GM21423 (cell line): ENCODE data around the gene CTNNBIP1.

Experiments
- ATAC-seq: cut with Tn5 transposase; IDR thresholded peaks from one replicate; pipeline ENCODE4 v1.9.1; 2021; ENCODE audit warnings: mild to moderate bottlenecking, moderate library complexity; ENCODE audit not compliant: unreplicated experiment

CTNNBIP1 gene

DNA sequence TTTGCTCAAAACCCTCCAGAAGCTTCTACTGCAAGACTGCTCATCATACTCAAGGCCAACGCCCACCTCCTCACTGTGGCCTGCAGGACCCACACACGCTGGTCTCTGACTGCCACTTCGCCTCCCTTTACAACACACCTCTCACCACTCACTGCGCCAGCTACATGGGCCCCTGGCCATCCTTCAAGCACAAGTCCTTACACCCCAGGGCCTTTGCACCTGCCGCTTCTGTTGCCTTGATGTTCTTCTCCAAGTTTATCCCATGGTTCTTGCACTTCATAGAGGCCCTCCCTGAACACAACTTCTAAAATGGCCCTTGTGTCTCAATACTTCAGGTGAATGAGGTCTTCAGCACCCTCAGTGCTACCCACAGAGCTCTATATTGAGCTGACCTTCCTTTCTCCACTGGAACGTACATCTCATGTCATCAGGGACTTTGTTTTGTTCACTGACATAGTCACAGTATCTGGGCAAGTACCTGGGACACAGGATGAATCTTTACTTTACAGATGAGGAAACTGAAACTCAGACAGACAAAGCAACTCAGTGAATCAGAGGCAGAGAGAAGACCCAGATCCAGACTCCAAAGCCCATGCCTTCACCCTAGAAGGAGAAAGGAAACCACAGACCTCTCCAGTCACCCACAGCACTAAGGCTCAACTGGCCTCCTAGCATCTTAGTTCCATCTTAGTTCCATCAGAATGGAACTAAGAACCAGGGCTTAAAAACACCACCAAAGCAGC is 51.6 kb downstream of the CTNNBIP1 start:
- no peak for ATAC-seq

DNA sequence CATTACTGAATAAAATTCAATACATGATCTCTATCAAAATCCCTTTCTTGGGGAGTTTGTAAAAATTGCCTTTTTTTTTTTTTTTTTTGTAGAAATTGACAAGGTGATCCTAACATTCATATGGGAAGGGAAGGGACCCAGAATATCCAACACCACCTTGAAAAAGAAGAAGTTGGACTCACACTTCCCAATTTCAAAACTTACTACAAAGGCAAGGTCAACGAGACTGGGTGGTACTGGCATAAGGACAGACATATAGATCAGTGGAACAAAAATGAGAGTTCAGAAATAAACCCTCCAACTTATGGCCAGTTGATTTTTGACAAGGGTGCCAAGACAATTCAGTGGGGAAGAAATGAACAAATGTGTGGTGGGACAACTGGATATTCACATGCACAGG is 54.9 kb downstream of the CTNNBIP1 start:
- ATAC-seq, result no peak

DNA sequence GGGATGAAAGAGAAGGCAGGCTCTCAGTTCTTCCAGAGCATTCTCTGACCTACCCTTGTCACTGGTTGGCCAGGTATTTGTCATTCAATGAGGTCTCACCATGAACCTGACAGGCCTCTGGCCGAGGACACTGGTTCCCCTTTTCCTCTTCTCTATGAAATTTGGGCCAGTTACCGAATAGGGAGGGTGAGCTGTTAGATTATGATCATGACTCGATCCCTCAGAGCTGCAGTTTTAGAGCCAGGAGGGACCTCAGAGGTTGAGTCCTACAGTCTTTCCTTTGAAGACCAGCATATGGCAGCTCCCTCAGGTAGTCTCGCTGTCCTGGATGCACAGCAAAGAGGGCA is 56.8 kb downstream of the CTNNBIP1 start:
- no peak for ATAC-seq

DNA sequence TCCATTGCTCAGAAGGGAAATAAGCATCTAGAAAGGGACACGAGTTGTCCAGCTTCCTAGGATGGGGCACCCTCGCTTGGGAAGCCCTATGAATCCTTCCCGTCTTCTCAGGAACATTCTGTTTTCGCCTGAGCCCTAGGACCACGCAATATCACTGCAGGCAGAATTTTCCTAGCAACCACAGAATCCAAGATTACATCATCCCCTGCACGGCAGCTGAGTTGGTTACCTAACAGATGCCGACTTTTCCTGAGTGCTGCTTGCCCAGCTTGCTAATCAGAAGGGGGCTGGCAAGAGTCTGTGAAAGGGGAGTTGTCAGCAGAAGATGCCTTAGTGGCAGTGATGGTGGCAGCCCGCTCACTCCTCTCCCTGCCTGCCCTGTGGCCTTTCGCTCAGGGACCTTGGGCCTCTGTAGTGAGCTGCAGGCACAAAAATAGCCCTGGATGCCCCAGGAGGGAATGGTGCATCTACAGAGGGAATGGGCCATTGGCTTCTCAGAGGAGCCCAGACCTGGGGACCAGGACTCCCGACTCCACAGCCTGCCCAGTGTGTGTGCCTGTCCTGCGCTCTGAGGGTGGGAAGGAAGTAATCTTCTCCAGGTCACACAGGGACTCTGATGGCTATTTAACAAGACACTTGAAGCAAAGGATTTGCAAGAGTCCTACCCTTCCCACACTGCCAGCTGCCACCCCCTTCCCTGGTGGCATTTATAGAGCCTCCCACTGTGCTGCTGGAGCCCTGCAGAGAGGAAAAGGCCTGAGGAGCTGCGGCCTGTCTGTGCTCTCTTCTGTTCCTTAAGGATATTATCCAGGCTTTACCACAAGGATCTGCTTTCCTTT is 57.4 kb downstream of the CTNNBIP1 start:
- no peak for ATAC-seq

DNA sequence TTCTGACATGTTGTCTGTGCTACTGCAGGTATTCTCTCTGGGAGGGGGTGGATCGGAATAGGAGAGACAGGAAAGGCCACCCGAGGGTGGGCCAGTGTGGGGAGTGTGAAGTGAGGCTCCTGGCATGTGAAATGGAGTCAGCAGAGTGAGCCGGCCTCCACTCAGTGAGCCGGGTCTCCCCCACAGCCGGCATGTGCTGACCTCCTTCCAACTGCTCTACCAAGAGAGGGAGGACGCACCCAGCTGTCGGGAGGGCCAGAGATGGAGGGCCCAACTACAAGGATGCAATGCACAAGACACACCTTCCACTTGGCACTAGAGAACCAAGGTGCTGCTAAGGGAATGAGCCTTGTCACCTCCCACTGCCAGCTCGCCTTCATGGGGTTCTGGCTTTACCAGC is 58.1 kb downstream of the CTNNBIP1 start:
- ATAC-seq, result no peak

DNA sequence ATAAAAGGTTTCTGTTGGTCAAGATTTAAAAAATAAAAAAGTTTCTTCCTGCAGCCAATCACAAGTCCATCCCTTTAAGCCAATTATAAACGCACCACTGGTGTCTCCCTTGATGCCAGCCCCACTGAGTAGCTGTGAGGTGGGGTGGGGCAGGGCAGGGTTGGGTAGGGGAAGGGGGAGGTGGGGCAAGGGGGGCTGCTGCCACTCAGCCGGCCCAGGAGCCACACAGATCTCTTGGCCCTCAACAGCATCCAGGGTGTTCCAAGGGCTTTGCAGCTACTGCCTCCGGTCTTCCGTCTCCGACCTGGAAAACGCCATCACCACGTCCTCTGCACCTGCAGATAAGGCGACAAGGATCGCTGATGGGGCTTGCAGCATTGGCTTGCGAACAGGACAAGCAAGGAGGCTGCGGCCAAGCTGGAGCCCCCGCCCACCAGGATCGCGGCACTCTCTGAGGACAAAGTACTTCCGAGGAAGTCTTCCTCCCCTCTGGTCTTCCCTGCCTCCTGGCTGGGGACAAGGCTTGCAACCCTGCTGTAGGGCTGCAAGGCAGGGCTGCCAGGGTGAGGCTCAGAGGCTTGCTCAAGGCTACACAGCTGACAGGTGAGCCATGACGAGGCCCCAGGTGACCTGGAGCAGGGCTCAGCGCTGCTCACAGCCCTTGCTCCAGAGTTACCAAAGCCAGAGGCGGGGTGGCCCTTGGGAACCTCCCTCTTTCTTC is 59.5 kb downstream of the CTNNBIP1 start:
- no peak for ATAC-seq

DNA sequence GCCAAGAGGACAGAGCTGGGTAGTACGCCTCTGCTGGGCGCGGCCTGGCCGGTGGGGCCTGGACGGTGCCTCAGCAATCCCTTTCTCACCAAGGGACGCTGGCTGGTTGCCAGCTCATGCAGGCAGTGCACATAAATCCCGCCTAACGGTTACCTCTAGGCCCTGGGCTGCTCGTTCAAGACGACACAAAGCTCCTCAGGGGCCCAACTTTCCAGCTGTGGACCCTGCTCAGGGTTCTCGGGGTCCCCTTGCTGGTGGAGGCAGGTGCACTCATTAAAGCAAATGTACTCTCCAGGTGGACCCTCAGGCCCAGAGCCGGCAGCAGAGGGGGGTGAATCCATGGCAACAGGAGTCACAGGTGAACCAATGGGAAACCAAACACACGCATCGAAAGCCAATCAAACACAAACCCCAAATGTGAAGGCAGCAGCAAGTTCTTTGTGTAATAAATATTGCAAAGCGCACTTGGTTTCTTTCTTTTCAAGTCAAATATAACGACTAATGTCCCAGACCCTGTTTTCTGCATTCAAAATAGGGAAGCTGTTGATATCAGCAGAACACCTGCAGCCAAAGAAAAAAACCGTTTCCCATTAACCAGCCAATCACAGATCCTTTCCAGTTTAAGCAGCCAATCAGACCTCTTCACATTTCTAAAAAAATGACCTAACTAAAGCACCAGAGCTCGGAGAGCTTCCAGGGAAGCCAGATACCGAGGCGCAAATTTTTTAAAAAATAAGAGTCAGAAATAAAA is 60.2 kb downstream of the CTNNBIP1 start:
- no peak for ATAC-seq

DNA sequence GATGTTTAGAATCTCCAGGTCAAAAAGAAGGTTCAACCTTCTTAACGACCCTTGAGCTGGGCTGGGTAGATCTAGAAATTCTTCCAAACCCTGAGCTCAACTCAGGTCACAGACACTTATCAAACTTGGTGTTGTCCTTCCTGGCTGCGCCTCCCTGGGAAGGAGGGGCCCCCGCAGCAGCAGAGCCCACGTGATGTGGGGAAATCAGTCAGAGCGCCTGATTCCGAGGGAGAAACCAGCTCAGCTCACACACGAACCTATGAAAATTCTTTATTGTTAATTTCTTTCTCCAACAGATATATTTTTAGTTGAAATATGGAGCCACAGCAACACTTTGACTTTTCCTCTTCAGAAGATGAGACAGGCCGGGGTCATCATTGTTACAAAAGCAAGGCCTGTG is 62.0 kb downstream of the CTNNBIP1 start:
- no peak for ATAC-seq

DNA sequence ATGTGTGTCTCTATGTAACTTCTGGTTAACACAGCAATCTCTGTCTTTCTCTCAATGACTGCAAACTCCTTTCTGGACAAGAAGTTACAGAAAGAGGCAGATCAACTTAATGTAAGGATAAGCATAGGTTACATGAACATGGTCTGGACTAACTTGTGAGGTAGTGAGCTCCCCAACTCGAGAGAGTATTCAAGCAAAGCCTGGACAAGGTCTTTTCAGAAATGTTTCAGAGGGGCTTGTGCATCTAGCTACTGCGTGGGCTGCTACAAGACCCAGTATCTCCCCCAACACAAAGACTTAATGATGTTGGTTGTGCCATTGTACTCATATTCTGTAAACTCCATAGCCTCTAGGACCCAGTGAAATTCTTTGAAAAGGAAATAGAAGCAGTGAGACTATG is 62.8 kb downstream of the CTNNBIP1 start:
- ATAC-seq, result no peak

DNA sequence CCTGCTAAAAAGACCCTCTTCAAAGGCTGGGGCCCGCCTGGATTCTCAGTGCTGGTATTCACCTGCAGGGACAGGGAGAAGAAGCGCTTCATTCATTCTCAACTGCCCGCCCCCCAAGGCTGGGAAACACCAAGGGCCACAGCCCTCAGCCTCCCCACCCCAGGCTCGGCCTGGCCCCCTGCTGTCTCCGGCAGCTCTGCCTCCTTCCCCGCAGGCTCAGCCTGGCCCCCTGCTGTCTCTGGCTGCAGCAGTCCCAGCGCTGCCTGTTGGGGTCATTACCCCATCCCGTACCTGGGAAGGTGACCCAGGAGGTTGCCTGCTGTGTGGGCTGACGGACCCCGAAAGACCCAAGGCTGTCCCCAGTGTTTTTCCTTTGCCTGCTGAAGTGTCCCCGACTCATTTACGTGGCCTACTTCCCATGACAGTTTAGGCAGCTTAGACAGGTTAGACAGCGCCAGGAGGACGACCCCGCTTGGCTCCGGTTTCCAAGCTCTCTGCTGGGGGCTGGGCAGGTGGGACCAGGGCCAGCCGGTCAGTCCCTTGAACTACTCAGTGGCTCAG is 63.4 kb downstream of the CTNNBIP1 start:
- no peak for ATAC-seq

DNA sequence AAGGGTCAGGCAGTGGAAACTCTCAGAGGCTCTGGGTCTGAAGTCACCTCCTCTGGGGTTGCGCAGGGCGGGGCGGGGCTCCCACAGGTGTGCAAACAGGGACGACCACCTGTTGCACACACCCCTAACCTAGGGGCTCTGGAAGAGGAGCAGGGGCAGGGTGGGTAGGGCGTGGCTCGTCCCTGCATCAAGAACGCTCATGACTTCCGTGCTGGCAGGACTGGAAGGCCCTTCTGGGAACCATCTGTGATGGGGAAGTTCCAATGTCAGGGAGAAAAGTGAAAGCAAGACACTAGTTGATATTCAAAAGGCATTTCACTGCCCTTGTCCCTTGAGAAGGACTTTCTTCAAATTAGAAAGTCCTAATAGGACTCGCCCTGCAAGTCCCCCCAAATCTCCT is 64.2 kb downstream of the CTNNBIP1 start:
- no peak for ATAC-seq

DNA sequence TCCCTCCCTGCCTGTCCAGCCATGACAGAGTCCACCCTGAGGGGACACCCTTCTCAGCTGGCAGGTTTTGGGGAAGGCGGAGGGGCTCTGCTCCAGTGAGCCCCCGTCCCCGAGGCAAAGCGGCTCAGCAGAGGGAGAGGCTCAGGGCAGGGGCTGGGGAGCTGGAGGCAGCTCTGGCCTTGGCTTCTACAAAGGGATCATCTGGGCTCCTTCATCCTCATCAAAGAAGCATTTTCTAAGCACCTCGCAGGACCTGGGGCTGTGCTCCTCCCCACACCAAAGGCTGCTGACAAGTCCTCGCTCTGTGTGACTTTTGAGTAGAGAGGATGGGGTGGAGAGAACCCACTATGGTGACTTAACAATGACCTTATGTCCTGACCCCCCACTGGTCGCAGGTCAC is 65.3 kb downstream of the CTNNBIP1 start:
- ATAC-seq, result no peak

DNA sequence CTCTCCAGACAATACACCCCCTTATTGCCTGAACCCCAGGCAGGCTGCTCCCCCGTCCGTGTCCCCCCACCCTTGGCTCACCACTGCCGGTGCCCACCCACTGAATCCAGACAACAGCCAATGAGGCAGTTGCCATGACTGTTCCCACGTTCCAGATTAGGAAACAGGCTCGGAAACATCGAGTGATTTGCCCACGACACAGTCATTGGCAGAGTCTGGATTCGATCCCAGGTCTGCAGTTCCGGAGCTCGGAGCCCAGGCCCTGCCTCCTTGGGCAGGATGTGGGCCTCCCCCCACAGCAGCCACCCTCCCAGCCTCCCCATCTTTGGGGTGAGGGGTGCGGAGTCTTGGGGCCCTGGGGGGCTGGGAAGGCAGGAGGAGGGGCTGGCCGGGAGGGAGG is 66.0 kb downstream of the CTNNBIP1 start:
- ATAC-seq, result no peak

DNA sequence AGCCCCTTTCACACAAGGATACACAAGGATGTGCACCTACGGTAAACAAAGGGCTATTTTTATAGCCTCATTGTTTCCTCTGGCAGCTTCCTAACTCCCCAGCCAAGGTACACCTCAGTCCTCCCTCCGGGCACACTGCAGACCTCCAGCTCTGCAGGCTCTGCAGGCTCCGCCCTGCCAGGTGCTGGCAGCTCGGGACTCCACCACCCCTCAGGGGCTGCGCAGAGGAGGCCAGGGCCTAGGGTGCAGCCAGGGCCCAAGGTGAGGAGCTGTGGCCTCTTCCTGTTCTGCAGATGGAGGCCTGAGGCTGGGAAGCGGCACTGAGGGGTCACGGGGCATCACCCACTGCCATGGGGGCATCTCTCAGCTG is 66.5 kb downstream of the CTNNBIP1 start:
- no peak for ATAC-seq

DNA sequence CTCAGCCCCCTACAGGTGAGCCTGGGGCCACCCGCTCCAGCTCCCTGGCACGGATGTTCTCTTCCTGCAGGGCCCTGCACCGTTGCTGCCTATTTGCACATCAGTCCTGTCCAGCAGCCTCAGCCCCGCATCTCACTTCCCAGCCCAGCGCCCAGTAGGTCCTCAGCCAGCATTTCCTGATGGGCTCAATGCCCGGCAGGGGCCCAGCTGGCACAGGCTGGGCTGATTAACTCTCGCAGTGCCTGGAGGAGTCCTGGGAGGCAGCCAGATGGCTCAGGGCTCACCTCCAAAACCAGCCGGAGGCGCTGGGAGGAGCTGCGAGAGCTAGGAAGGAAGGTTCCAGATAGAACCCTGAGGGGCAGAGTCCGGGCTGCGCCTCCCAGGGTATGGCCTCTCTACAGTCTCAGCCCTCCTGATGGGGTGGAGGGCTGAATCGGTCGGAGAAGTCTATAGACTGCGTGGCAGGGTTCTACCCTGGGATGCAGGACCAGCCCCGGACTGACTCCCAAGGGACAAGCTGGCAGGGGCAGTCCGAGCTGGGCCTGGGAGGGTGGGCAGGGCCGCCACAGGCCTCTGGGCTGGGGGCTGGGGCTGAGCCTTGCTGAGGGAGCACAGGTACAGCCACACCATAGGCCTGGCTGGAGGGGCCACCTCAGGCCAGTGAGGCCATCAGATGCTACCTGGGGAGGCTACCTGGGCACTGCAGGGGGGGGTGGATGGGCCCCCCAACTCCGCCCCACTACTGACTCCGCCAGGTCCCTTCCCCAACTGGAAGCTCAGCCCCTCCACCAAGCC is 67.1 kb downstream of the CTNNBIP1 start:
- no peak for ATAC-seq

DNA sequence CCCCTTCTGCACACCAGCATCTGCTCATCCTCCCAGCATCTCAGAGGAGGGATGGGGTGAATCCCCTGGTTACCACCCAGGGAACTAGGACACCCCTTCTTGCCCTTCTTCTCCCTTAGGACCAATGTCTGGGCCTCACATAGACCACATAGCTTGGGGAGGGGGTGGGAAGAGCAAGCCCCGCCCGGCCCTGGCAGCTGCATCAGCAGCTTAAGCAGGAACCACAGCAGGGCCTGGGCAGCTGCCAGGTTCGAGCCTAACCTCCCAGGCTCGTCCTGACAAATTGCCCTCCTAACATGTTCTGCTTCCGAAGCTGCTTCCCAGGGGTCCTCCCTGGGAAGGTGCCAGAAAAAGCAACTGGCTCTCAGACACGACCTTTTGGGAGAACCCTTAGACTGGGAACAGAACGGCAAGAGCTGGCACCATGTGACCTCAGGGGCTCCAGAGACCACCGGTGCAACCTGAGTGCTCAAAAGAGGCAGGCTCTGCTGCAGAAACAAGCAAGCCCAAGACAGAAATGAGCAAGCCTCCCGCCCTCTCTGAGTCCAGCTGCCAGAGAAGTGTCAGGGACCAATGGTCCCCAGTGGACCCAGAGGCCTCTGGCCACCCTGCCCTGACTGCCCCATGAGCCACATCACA is 67.9 kb downstream of the CTNNBIP1 start:
- ATAC-seq, result no peak

DNA sequence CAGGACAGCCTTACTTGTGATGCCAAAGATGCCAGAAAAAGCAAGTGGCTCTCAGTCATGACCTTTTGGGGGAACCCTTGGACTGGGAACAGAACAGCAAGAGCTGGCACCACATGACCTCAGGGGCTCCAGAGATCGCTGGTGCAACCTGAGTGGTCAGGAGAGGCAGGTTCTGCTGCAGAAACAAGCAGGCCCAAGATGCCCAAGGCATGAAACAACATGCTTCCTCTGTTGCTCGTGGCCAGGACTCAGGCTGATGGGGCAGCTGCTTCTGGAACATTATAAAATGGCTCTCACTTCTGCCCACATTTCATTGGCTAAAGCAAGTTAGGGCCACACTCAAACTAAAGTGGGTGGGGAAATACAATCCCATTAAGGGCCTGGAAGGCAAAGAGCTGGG is 68.6 kb downstream of the CTNNBIP1 start:
- no peak for ATAC-seq

DNA sequence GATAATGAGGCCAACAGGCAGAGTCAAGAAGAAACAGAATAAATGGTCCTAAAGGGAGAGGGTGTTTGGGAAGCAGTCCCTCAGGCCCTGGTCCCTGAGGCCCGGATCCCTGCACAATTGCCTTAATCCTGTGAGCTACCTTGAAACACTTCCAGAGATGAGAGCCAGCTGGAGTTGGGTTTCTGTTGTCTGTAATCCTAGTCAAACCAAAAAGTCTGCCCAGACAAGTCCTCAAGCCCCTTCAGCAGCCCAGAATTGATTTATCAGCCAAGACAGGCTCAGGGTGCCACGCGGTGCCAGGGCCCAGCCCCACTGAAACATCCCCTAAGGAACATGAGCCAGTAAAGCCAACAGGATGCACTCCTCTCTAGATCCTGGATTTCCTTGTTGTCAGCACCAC is 69.9 kb downstream of the CTNNBIP1 start:
- no peak for ATAC-seq

DNA sequence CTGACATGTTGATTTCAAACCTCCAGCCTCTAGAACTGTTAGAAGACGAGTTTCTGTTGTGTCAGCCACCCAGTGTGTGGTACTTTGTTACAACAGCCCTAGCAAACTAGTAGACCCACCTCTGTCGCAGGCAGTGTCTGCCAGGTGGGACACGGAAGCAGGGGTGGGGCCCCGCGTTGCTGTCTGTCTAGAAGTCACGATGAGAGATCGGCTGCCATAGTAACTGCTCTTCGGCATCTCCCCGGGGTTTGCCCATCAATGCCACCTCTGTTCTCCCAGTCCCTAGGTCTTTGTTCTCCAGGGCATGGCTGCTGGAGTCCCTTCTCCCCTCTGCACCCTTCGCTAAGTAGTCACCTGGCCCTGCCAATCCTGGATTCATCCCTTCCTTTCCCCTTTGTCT is 71.1 kb downstream of the CTNNBIP1 start:
- no peak for ATAC-seq

DNA sequence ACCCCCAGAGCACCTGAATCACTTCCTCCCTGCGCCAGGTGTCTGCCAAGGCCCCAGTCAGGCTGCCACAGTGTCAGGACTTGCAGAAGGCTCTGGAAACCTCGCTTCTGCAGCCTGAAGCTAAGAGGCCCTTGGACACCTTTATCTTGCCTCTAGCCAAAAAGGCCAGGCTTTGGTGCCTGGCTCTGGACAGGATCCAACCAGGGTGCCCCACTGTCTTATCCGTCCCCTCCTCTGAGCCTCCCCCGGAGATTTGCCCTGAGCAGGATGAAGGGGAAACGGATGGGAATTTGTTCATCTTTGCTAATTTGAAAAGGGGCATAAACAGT is 73.5 kb downstream of the CTNNBIP1 start:
- ATAC-seq, result no peak
